GM12892 (cell line): ENCODE measurements around the gene PLEKHM3.

Experiments
- POLR2A ChIP-seq: IDR thresholded peaks from 2 replicates; pipeline ENCODE4 v1.6.1; 2011; ENCODE audit warnings: low read depth, low read length, control low read depth
- POLR2AphosphoS5 ChIP-seq: IDR thresholded peaks from 2 replicates; pipeline ENCODE4 v1.6.1; 2011; ENCODE audit warnings: low read depth, low read length, control low read depth
- TAF1 ChIP-seq: IDR thresholded peaks from 2 replicates; pipeline ENCODE4 v1.6.1; 2011; ENCODE audit warnings: low read depth, mild to moderate bottlenecking, control low read depth, low read length, borderline replicate concordance

DNA sequence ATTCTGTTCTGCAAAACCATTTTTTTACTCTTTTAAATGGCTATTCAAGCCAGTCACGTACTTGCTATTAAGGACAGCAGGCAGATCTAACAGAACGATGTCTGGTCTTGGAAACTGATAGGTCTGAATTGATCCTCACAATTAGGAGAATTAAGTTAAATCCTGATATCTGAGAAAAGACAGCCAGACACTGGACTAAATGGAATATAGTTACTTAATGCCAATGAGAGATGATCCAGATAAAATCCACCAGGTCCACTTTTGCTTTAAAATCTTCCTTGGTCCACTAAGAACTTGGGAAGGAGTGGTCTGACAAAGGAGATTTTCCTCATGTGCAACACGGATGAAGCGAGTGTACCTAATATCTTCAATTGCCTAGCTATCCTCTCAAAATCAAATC is 86.9 kb downstream of the PLEKHM3 start:
- TF ChIP-seq POLR2A = no peak
- TF ChIP-seq TAF1 = no peak
- no peak for TF ChIP-seq POLR2AphosphoS5
